Gastroesophageal sphincter (tissue), 4 donors: Measurements from ENCODE around the gene CSRNP3. TPM values are rescaled to one million over a fixed set of nuclear protein-coding genes. Genes with fewer than 3 reads are reported as not detected.

Experiments
- ATAC-seq: fragments of 150-250 bp; one replicate; pipeline ENCODE4 v1.9.1; 2016; ENCODE audit warnings: mild to moderate bottlenecking, moderate library complexity
- H3K27ac ChIP-seq, 4 donors: fragments of 200-600 bp; sonication (generic) in 3 of 4; 1 replicate in 3 of 4; 2 replicates in 1 of 4; pipeline ENCODE4 v1.5.1; 2016 to 2019
- H3K27me3 ChIP-seq: fragments of 200-600 bp; sonication (generic); one replicate; pipeline ENCODE4 v1.5.1; 2019
- H3K36me3 ChIP-seq, 2 donors: fragments of 200-600 bp; sonication (generic); one replicate each; pipeline ENCODE4 v1.5.1; 2019; ENCODE audit warnings: control low read depth in 1 of 2
- H3K4me1 ChIP-seq, 3 donors: fragments of 200-600 bp; sonication (generic); 1 replicate in 2 of 3; 2 replicates in 1 of 3; pipeline ENCODE4 v1.5.1; 2016 to 2019; ENCODE audit warnings: control low read depth in 2 of 3
- H3K4me3 ChIP-seq, 2 donors: fragments of 200-600 bp; sonication (generic); one replicate each; pipeline ENCODE4 v1.5.1; 2019; ENCODE audit warnings: mild to moderate bottlenecking in 1 of 2, moderate library complexity in 1 of 2
- H3K9me3 ChIP-seq, 3 donors: fragments of 200-600 bp; sonication (generic); one replicate each; pipeline ENCODE4 v1.5.1; 2017 to 2019; ENCODE audit warnings: control low read depth in 2 of 3
- CTCF ChIP-seq, 4 experiments: fragments of 200-600 bp in 2 of 4; fragments of 450-650 bp in 2 of 4; sonication (generic) in 1 of 4; IDR thresholded peaks; one replicate each; pipeline ENCODE4 v1.5.1; 2017 to 2019; ENCODE audit warnings: antibody characterized with exemption in 4 of 4, mild to moderate bottlenecking in 2 of 4, moderate library complexity in 2 of 4
- EP300 ChIP-seq: sonication (generic); formaldehyde crosslinking; IDR thresholded peaks from one replicate; pipeline ENCODE4 v1.6.1; 2017; ENCODE audit warnings: antibody characterized with exemption, mild to moderate bottlenecking
- POLR2A ChIP-seq, 2 donors: fragments of 450-650 bp; IDR thresholded peaks; one replicate each; pipeline ENCODE4 v1.6.1; 2017; ENCODE audit warnings: antibody characterized with exemption in 2 of 2, mild to moderate bottlenecking in 2 of 2, moderate library complexity in 1 of 2
- POLR2AphosphoS5 ChIP-seq: sonication (generic); formaldehyde crosslinking; IDR thresholded peaks from one replicate; pipeline ENCODE4 v1.6.1; 2017; ENCODE audit warnings: antibody characterized with exemption
- WGBS, 2 donors: methylation state at CpG; one replicate each; pipeline ENCODE4 v1.1.5; 2018; ENCODE audit warnings: low coverage in 1 of 2; 5-methylcytosine and 5-hydroxymethylcytosine counted together
- total RNA-seq, 4 donors: library from RNA; depleted of rRNA; stranded (reverse); fragments of >200 nt; gene quantifications; one replicate each; pipeline ENCODE4 v1.1.0, GENCODE V29; 2016

Gene CSRNP3
- total RNA-seq, 4 donors from 2014 or later, result 0.81 to 5.4 (median 3.1) TPM

GRCh38 chr2:165560377-165560988 is 91.0 kb downstream of the CSRNP3 start:
- ATAC-seq, result no peak
- TF ChIP-seq EP300, result no peak
- no peak for TF ChIP-seq POLR2AphosphoS5
- Histone ChIP-seq H3K9me3 (no peaks in the 10 kb centered on the region), H3K36me3 (no peaks in the 10 kb centered on the region), H3K4me3 (no peak overlapping the region), H3K27me3 (no peaks in the 10 kb centered on the region), H3K4me1 (no peaks in the 10 kb centered on the region), H3K27ac (no peak overlapping the region)
- 87 to 96% methylated on average over 3 to 4 of the region's 4 CpGs for WGBS, 2 donors

- ATAC-seq, result no peak
Measured at GRCh38 chr2:165561516-165561915, 92.0 kb downstream of the CSRNP3 start.

GRCh38 chr2:165562233-165562632 is 92.7 kb downstream of the CSRNP3 start:
- TF ChIP-seq POLR2AphosphoS5 (peak; percentile 34), EP300 (no peak)
- Histone ChIP-seq H3K27ac (no peak overlapping the region), H3K9me3 (no peaks in the 10 kb centered on the region), H3K36me3 (no peaks in the 10 kb centered on the region), H3K4me3 (no peak overlapping the region), H3K4me1 (no peaks in the 10 kb centered on the region), H3K27me3 (no peaks in the 10 kb centered on the region)
- peak; percentile 58 for ATAC-seq

More at GRCh38 chr2:165561516-165561915, 92.0 kb downstream of the CSRNP3 start:
- WGBS, 2 donors, result 43 to 55% methylated on average over 1 of the region's 1 CpG
- Histone ChIP-seq H3K36me3 (no peaks in the 10 kb centered on the region), H3K27ac (no peak overlapping the region), H3K27me3 (no peaks in the 10 kb centered on the region), H3K4me3 (no peak overlapping the region), H3K4me1 (no peaks in the 10 kb centered on the region), H3K9me3 (no peaks in the 10 kb centered on the region)
- TF ChIP-seq POLR2A (IDR thresholded peaks at IDR 0.05), result no peak
- TF ChIP-seq CTCF (IDR thresholded peaks at IDR 0.05), result no peak
- TF ChIP-seq POLR2AphosphoS5, result no peak
- TF ChIP-seq EP300, result no peak

GRCh38 chr2:165563468-165564225 is 94.1 kb downstream of the CSRNP3 start:
- no peaks in the 10 kb centered on the region for H3K9me3 ChIP-seq
- H3K36me3 ChIP-seq, result no peaks in the 10 kb centered on the region
- no peak for ATAC-seq
- TF ChIP-seq CTCF (IDR thresholded peaks at IDR 0.05) (no peak), EP300 (no peak), POLR2A (IDR thresholded peaks at IDR 0.05) (no peak), POLR2AphosphoS5 (no peak)
- 89 to 95% methylated on average over 3 to 4 of the region's 6 CpGs for WGBS, 2 donors
- no peak overlapping the region for H3K27ac ChIP-seq
- H3K4me1 ChIP-seq, result no peaks in the 10 kb centered on the region
- no peaks in the 10 kb centered on the region for H3K27me3 ChIP-seq
- H3K4me3 ChIP-seq, result no peak overlapping the region

- no peaks in the 10 kb centered on the region for H3K36me3 ChIP-seq
- no peaks in the 10 kb centered on the region for H3K27me3 ChIP-seq
- H3K4me3 ChIP-seq, result no peak overlapping the region
- whole genome bisulfite sequencing, 2 donors, result 89 to 98% methylated on average over 4 of the region's 4 CpGs
- H3K27ac ChIP-seq, result no peak overlapping the region
- ATAC-seq, result no peak
- TF ChIP-seq CTCF (IDR thresholded peaks at IDR 0.05), result no peak
- TF ChIP-seq POLR2A (IDR thresholded peaks at IDR 0.05), result no peak
- TF ChIP-seq EP300, result no peak
- TF ChIP-seq POLR2AphosphoS5, result no peak
- no peaks in the 10 kb centered on the region for H3K9me3 ChIP-seq
- H3K4me1 ChIP-seq, result no peaks in the 10 kb centered on the region
Measured at GRCh38 chr2:165566008-165566407, 96.5 kb downstream of the CSRNP3 start.

GRCh38 chr2:165567273-165567672 is 97.8 kb downstream of the CSRNP3 start:
- no peak overlapping the region for H3K4me3 ChIP-seq
- H3K27ac ChIP-seq, result no peak overlapping the region
- no peaks in the 10 kb centered on the region for H3K9me3 ChIP-seq
- H3K27me3 ChIP-seq, result no peaks in the 10 kb centered on the region
- ATAC-seq, result no peak
- no peaks in the 10 kb centered on the region for H3K4me1 ChIP-seq
- no peaks in the 10 kb centered on the region for H3K36me3 ChIP-seq
- TF ChIP-seq POLR2AphosphoS5, result no peak
- no peak for TF ChIP-seq CTCF (IDR thresholded peaks at IDR 0.05)
- TF ChIP-seq EP300, result no peak
- TF ChIP-seq POLR2A (IDR thresholded peaks at IDR 0.05), result no peak
- WGBS, 2 donors, result 66 to 100% methylated on average over 2 of the region's 2 CpGs
